Stimulated activated CD4-positive, alpha-beta T cell treated with anti-CD3 and anti-CD28 coated beads, Interleukin-15, amount 100 ng/mL, for 1 hour (primary cell): ENCODE data around the gene EML5.
"Not testable (repeated sequence)": the region's sequence is repeated elsewhere in the genome, so short reads cannot be mapped to it uniquely, and the experiment has no call there.

ENCODE experiments used
- DNase-seq, 2 donors: peaks; one replicate each; pipeline ENCODE4 v3.0.0-alpha.2; 2020; ENCODE audit warnings: low read depth in 1 of 2, low spot score in 1 of 2

EML5 gene

DNA sequence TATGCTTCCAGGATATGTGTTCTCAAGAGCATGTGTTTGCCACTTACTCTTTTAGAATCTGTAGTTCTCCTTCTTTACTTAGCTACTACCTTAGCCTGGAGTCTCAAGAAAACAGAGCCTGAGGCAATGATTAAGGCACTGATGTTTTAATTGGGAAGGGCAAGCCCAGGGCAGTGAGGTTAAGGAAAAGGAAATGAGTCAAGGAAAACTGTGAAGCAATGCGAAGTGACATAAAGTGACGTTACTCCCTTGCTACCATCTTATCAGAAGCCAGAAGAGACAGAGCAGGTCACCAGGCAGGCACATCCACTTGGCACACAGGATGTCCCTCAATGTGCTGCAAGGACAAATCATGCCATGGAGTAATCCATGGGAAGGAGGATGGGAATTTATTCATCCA, 11.3 kb upstream of the EML5 start:
- DNase-seq = no peak

DNA sequence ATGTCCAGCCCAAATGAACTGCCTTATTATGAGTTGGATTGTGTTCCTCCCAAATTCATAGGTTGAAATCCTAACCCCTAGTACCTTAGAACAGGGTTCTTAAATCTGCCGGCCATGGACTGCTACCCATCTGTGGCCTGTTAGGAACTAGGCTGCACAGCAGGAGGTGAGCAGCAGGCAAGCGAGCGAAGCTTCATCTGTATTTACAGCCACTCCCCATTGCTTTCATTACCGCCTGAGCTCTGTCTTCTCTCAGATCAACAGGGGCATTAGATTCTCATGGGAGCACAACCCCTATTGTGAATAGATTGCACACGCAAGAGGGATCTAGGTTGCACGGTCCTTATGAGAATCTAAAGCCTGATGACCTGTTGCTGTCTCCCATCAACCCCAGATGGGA, 9.8 kb upstream of the EML5 start:
- DNase-seq = no peak

DNA sequence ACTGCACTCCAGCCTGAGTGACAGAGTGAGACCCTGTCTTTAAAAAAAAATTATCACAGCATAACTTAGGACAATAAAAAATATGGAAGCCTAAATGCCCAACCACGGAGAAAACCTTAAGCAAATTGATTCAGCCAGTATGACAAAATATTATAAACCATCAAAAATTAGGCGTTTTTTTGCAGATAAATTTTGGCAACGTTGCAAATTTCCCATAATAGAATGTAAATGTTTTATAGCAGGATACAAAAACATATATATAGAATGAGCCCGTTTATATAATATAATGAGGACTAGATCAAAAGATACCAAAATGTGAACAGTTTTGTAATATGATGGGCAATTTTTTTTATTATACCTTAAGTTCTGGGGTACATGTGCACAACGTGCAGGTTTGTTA, 6.8 kb upstream of the EML5 start:
- DNase-seq = no peak

DNA sequence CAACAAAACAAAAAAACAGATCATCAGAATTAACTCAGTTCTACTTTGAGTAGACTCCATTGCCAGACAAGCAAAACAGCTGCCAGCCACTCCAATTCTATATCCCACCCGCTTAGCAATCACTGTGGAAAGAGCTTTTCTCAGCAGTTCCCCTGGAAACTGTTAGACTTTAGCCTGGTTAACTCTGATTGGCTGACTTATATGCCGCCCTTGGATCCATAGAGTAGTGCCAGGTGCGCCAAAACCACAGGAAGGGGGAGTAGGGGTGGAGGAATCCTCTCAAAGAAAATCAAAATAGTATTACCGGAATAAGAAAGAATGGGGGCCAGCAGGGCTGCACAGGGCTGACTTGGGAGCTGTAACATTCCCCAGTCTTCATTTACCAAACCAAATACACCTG, 5.4 kb upstream of the EML5 start:
- DNase-seq = no peak

DNA sequence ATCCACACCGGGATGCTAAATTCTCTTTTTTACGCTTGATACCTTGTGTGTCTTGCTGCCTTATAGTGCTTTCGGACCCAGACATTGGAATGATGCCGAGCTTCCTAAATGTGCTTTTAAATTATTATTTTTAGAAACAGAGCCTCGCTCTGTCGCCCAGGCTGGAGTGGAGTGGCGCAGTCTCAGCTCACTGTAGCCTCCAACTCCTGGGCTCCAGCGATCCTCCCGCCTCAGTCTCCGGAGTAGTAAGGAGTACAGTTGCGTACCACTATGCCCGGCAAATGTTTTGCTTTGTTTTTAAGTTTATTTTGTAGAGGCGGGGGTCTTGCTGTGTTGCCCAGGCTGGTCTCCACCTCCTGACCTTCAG, 489 bp upstream of the EML5 start:
- DNase-seq = no peak

DNA sequence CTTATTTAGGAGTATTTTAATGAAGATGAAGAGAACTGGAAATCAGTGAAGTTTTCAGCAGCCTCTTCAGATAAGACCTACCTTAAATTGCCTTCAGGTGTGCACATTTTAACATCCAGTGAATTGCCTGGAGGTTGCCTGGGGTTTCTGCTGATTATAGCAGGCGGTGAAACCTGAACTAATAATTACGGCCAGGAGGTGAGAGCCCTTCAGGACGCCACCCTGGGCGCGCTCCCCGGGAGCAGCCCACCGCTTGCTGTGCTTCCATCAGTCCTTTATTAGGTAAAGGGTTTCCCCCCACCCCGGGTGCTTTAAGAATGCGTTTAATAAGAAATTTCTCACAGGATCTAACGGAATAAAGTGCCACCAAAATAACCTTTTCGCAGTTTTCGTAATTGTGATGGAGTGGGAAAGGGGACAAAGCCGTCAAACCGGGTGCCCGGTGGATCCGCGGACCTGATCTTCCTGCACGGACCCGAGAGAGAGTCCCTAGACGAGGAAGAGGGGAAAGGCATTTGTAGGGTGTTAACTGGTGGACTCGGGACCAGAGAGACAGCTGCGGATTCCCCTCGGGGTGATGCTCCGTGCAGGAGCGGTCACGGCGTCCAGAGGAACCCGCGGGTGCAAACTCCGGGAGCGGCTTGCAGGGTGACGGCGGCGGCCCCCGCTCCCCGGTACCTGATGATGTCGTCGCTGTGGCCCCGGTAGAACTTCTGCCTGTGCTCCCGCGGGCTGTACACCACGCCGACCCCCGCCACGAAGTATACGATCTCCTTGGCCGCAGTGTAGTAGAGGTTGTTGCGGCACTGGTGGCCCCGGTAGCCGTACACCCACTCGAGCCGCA, 902 bp downstream of the EML5 start:
- peak; percentile 2 to 18 for DNase-seq

DNA sequence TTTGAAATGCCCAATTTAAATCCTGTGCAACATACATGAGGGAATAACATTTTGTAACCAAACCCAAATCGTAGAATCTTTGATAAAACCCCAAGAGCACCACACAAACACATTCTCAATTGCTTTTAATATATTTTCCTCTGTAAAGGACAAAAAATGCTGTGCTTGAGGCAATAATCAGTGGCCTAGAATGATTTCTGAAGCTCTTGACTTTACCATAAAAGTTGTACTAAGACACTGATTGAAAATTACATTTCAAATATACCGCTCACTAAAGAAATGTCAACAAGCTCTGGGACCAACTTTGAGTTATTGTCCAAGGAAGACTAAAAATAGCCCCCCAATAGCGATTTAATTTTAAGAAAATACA, 1.5 kb downstream of the EML5 start:
- no peak for DNase-seq

DNA sequence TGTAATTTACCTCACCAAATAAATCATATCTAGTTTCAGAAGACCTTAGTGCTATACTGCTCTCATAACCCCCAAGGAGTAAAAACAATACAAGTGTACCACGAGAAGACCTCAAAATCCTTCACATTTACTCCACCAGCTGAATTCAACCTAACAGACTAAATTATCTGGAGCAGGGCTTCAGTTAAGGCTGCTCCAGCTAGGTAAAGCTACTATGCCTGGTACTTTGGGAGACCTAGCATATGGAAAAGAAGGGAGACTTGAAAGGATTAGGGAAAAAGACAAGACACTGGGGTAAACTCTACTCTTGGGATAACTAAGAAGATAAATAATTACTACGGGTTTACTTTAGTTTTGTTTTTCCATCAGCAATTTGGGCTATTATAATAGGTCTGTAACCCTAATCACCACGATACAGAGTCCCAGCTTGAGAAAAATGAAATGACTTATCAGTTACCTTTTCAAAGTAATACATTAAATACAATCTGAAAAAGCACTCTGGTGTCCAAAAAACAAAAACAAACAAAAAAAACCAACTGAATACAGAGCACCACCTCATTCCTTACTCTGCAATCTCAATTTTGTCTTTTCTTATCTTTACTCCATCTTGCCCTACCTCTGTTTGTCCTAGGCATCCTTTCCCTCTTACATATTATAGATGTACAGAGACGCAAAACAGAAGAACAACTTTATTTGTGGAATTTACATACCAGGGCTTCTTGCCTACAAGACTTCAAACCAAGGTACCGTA, 2.1 kb downstream of the EML5 start:
- DNase-seq = no peak

DNA sequence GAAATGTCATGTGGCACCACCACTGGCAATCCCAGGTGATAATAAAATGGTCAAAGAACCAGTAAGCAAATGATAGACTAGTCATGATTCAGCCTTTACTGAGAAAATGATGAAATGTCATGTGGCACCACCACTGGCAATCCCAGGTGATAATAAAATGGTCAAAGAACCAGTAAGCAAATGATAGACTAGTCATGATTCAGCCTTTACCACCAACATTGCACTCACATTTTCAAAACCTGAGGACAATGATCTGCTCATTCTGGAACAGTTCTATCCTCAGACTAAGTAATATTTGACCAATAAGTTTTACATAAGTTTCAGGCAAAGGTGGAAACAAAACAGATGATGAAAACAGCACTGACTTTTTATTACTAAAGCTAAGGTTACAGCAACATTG, 3.2 kb downstream of the EML5 start:
- DNase-seq = not testable (repeated sequence)

DNA sequence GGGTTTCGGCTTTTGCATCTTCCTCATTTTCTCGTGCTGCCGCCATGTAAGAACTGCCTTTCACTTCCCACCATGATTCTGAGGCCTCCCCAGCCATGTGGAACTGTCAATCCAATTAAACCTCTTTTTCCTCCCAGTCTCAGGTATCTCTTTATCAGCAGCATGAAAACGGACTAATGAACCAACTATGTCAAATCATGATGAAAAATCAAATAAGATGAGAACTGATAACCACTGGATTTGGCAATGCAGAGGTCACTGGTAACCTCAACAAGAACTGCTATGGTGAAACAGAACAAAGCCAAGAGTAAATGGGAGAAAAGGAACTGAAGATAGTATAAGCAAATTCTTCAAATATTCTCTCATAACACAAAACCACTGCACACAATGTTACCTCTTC, 6.0 kb downstream of the EML5 start:
- no peak for DNase-seq

DNA sequence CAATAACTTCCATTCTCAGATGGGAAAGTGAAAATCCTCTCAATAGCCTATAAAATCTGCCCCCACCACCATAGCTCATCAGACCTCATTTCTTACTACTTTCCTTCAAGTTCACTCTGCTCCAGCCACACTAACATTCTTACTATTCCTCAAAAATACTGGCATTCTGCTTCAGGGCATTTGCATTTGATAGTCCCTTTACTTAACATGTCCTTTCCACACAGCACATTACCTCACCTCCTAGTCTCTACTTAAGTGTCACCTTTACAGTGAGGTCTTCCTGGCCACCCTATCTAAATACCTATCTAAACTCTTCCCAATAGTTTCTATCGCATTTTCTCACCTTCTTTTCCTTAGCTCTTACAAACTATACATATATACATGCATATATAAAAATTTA, 6.8 kb downstream of the EML5 start:
- no peak for DNase-seq

DNA sequence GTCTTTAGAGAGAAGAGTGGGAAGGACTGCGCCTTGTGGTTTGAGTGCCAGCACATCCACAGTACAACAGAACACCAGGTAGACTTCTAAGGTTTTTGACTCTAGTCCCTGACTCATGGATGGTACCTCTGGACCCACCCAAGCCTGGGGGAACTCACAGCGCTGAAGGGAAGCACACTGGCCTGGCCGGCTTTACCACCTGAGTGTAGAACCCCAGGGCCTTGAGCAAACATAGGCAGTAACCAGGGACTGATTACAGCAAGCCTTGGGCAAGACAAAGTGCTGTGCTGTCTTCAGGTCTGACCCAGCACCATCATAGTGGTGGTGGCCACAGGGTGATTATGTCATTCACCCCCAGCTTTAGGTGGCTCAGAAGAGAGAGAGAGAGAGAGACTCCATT, 17.2 kb downstream of the EML5 start:
- no peak for DNase-seq

DNA sequence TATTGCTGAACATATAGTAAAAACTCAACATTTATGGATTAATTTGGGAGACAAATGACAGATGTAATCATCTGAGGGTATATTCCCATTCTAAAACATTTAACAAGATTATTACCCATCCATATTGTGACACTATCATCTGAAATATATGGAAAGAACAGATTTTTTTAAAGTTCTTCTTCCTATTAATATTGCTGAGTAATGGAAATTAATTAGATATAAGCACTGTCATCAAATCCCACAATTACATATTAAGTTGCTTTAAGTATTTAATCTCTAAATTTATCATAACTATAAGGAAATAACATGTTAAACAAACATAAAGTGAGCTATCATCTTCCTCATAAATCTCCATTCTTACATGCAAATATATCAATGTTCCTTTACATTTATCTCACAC, 22.0 kb downstream of the EML5 start:
- no peak for DNase-seq

DNA sequence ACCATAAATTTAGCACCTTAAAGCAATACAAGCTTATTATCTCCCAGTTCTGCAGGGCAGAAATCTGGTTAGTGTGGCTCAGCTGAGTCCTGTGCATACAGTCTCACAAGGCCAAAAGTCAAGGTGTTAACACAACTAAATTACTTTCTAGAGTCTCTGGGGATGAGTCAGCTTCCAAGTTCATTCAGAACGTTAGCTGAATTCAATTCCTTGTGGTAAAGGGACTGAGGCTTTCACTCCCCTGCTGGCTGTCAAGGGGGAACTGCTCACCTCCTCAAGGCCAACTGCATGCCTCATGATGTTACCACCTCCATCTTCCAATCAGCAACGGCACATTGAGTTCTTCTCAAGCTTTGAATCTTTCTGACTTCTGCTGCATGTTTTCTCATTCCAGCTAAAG, 27.6 kb downstream of the EML5 start:
- no peak for DNase-seq

DNA sequence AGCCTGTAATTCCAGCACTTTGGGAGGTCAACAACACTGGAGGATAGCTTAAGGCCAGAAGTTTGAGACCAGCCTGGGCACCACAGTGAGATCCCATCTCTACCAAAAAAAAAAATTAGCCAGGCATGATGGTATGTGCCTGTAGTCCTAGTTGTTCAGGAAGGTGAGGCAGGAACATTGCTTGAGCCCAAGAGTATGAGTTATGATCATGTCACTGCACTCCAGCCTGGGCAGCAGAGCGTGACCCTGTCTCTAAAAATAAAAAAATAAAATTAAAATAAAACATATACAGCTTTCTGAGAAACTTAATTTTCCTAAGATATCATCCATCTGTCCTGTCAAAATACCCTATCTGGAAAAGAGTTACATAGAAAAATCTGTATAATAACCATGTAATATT, 38.9 kb downstream of the EML5 start:
- DNase-seq = no peak

DNA sequence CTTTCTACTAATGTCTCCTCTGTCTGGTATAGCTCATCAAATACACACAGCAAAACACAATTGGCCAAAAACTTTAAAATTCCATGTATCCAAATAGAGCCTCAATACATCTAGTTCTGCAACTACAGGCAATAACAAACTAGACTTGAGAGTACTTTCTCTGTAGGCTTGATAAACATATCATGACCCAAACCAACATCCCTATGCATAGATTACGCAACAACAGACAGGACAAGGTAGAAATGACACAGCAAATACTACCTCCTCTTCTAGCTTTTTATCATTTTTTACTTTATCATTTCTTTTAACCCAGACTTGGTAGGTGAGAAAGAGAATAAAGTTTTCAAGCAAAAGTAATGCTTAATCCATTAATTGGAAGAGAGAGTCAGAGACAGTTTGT, 41.8 kb downstream of the EML5 start:
- DNase-seq = no peak

DNA sequence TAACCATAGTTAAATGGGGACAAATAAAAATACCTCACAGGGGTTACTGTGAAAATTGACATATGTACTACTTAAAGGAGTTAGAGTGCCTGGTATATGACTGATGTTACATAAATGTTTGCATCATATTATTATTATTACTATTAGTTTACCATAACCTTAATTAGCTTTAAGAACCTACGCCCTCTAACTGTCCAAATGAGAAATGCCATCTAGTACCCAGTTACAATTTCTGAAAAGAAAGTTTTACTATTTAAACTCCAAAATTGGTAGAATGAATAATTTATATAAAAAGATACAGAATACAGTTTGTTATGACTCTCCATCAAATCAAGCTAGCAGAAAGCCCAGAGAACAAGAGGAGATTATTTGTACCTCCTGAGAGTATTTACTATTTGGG, 42.3 kb downstream of the EML5 start:
- DNase-seq = no peak

DNA sequence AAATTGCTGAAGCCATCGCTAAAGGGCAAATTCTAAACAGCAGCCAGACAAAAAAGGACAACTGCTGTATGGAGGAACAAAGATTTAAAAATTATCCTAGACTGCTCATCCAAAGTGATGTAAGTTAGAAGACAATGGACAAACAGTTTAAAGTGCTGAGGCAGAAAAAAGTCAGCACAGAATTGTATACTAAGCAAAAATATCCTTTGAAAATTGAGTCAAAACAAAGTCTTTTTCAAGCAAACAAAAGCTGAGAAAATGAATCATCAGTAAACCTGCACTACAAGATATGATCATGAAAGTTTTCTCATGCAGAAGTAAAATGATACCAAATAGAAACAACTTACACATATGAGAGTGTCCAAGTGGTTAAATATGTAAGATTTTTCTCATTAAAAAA, 43.6 kb downstream of the EML5 start:
- no peak for DNase-seq

DNA sequence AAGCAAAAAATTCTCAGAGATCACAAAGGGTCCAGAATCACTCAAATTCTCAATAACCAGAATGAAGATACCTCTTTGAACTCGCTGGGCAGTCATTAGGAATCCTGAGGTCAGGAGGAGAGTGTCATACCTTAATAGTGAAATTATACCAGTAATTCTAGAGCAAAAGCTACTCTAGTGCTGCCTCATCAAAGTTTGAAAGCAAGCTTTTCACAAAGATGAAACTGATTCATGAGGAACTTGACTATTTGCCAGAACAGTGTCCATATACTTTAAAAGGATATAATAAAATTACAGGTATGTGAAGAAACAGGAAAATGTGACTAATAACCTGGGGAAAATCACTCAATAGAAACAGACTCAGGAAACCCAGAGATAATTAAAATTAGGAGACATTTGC, 44.5 kb downstream of the EML5 start:
- no peak for DNase-seq

DNA sequence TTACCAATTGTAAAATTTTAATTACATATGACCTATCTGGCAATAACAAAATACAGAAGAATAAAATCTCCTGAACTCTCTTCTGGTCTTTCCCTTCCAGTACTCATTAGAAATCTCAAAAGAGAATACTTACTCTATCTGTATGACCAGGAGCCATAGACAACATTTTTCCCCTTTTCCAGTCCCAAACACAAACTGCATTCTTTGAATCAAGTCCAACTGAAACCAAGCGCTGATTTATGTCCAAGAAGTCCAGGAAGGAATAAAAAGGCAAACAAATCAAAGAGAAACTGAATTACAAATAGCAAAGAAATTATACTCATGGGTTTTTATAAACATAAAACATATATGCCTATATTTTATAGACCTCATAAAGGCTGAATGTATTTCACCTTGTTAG, 46.7 kb downstream of the EML5 start:
- no peak for DNase-seq

DNA sequence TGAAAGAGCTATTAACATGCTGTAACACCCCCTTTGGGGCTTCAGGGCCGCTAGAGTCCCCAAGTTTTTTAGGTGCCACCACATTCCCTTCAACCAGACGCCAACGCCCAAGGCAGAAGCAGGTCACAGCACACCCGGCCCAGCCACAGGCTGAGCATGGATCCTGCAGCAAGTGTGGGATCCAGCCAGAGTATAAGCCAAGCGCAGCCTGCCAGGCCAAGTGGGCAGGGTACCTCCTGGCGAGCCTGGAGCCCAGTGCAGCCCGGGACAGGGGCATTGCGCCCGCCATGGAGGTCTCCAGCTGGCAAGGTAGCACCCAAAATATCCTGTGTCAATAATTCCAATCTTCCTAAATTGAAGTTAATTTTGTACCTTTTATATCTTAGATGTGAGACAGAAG, 55.5 kb downstream of the EML5 start:
- DNase-seq = no peak

DNA sequence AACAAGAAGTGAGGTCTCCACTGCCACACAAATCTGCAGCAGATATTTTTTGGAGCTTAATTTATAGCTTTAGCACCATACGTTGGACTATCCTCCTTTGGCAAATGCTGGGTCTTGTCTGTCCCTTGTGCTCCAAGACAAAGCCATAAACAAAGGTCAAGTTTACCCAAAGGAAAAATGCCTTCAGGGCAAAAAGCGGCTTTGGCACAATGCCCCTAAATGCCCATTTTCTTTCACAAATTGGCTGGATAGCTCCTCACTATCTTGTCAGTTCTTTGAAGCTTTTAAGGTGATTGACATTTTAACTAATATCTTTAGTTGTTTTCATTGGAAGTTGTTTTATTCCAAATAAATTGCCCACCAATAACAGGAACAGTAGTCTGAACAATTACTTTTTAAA, 59.6 kb downstream of the EML5 start:
- DNase-seq = no peak

DNA sequence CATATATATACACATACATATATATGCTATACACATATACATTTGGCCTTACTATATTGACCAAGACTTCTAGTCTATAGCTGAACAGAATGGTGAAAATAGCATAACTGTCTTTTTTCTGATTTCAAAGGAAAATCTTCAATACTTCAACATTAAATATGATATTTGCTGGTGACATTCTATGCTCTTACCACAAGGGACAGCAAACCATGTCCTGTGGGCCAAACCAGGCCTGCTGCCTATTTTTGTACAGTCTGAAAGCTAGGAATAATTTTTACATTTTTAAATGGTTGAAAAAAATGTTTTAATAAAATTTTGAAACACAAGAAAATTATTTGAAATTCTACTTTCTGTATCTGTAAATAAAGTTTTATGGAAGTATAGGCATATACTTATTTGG, 63.6 kb downstream of the EML5 start:
- DNase-seq = no peak
